ENCODE measurements around the gene HNRNPD.

DNA sequence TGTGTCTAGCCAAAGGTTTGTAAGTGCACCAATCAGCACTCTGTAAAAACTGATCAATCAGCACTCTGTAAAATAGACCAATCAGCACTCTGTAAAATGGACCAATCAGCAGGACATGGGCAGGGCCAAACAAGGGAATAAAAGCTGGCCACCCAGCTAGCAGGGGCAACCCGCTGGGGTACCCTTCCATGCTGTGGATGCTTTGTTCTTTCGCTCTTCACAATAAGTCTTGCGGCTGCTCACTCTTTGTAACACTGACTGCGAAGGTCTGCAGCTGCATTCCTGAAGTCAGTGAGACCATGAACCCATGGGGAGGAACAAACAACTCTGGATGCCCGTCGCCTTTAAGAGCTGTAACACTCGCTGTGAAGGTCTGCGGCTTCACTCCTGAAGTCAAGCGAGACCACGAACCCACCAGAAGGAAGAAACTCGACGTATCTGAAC lies 42.2 kb upstream of the HNRNPD start:
- TF ChIP-seq, protein P1, sequence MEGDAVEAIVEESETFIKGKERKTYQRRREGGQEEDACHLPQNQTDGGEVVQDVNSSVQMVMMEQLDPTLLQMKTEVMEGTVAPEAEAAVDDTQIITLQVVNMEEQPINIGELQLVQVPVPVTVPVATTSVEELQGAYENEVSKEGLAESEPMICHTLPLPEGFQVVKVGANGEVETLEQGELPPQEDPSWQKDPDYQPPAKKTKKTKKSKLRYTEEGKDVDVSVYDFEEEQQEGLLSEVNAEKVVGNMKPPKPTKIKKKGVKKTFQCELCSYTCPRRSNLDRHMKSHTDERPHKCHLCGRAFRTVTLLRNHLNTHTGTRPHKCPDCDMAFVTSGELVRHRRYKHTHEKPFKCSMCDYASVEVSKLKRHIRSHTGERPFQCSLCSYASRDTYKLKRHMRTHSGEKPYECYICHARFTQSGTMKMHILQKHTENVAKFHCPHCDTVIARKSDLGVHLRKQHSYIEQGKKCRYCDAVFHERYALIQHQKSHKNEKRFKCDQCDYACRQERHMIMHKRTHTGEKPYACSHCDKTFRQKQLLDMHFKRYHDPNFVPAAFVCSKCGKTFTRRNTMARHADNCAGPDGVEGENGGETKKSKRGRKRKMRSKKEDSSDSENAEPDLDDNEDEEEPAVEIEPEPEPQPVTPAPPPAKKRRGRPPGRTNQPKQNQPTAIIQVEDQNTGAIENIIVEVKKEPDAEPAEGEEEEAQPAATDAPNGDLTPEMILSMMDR (IDR thresholded peaks at IDR 0.05; ENCODE audit: low read depth, low read length, missing input control): no peak
- TF ChIP-seq JUND (IDR thresholded peaks at IDR 0.05): no peak
- TF ChIP-seq, protein P2, sequence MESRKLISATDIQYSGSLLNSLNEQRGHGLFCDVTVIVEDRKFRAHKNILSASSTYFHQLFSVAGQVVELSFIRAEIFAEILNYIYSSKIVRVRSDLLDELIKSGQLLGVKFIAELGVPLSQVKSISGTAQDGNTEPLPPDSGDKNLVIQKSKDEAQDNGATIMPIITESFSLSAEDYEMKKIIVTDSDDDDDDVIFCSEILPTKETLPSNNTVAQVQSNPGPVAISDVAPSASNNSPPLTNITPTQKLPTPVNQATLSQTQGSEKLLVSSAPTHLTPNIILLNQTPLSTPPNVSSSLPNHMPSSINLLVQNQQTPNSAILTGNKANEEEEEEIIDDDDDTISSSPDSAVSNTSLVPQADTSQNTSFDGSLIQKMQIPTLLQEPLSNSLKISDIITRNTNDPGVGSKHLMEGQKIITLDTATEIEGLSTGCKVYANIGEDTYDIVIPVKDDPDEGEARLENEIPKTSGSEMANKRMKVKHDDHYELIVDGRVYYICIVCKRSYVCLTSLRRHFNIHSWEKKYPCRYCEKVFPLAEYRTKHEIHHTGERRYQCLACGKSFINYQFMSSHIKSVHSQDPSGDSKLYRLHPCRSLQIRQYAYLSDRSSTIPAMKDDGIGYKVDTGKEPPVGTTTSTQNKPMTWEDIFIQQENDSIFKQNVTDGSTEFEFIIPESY (IDR thresholded peaks at IDR 0.05): no peak
- TF ChIP-seq HNF4A (conservative IDR thresholded peaks at IDR 0.05): no peak
- TF ChIP-seq, protein P3, sequence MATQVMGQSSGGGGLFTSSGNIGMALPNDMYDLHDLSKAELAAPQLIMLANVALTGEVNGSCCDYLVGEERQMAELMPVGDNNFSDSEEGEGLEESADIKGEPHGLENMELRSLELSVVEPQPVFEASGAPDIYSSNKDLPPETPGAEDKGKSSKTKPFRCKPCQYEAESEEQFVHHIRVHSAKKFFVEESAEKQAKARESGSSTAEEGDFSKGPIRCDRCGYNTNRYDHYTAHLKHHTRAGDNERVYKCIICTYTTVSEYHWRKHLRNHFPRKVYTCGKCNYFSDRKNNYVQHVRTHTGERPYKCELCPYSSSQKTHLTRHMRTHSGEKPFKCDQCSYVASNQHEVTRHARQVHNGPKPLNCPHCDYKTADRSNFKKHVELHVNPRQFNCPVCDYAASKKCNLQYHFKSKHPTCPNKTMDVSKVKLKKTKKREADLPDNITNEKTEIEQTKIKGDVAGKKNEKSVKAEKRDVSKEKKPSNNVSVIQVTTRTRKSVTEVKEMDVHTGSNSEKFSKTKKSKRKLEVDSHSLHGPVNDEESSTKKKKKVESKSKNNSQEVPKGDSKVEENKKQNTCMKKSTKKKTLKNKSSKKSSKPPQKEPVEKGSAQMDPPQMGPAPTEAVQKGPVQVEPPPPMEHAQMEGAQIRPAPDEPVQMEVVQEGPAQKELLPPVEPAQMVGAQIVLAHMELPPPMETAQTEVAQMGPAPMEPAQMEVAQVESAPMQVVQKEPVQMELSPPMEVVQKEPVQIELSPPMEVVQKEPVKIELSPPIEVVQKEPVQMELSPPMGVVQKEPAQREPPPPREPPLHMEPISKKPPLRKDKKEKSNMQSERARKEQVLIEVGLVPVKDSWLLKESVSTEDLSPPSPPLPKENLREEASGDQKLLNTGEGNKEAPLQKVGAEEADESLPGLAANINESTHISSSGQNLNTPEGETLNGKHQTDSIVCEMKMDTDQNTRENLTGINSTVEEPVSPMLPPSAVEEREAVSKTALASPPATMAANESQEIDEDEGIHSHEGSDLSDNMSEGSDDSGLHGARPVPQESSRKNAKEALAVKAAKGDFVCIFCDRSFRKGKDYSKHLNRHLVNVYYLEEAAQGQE (IDR thresholded peaks at IDR 0.05): no peak
- no peak for TF ChIP-seq RAD21 (IDR thresholded peaks at IDR 0.05)
- TF ChIP-seq SP1 (IDR thresholded peaks at IDR 0.05): no peak
- TF ChIP-seq, protein P4, sequence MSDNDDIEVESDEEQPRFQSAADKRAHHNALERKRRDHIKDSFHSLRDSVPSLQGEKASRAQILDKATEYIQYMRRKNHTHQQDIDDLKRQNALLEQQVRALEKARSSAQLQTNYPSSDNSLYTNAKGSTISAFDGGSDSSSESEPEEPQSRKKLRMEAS (IDR thresholded peaks at IDR 0.05): no peak
- TF ChIP-seq YY1 (IDR thresholded peaks at IDR 0.05): no peak
- TF ChIP-seq EGR1 (IDR thresholded peaks at IDR 0.05; ENCODE audit: low read depth in 2 of 2): no peak
- no peak for TF ChIP-seq RXRA (IDR thresholded peaks at IDR 0.05)

Measured in liver (tissue), 3 donors.